Stimulated activated CD8-positive, alpha-beta memory T cell treated with anti-CD3 and anti-CD28 coated beads, Interleukin-7, amount 100 ng/mL, for 24 hours (primary cell): ENCODE results near the gene GLTPD2.
A peak's percentile ranks its signal among the peaks of the same experiment; 100 is the strongest.
"Not testable (repeated sequence)": the region's sequence is repeated elsewhere in the genome, so short reads cannot be mapped to it uniquely, and the experiment has no call there.

ENCODE experiments used
- DNase-seq: peaks from one replicate; pipeline ENCODE4 v3.0.0-alpha.2; 2020; ENCODE audit warnings: low read depth

The GLTPD2 gene

DNA sequence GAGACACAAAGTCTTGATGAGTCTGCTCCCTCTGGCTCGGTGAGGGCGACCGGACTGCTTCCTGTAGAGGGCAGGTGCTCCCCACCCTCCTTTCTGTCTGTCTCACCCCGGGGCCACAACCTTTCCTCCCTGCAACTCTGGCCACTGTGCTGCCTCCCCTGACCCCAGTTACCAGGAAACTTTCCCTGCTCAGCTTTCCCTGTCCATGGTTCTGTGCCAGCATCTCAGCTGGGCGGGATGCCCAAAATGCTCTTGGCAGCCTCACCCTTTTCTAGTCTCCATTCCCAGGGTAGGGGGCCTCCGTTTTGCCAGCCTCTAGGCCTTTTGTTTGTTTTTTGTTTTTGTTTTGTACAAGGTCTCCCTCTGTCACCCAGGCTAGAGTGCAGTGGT, 19.6 kb downstream of the GLTPD2 start:
- no peak for DNase-seq

DNA sequence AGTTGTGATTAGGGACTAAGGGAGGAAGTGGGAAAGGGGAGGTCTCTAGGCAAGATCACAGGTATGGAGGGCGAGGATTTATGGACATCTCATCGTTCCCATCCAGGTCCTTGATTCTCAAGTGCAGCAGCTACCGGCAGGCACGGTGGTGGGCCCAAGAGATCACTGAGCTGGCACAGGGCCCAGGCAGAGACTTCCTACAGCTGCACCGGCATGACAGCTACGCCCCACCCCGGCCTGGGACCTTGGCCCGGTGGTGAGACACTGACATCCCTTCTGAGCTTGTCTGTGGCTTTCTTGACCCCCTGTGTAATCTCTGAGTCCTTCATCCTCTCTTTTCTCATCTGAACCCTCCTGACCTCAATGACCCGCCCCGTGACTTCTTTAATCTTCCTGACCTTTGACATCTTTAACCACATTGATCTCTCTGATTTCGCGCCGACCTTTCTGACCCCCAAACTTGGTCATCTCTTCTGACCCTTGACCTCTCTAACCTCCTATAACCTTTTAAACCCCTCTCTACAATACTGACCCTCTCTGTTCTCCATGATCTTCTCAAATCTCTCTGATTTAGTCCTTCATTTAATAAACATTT, 22.0 kb downstream of the GLTPD2 start:
- no peak for DNase-seq

DNA sequence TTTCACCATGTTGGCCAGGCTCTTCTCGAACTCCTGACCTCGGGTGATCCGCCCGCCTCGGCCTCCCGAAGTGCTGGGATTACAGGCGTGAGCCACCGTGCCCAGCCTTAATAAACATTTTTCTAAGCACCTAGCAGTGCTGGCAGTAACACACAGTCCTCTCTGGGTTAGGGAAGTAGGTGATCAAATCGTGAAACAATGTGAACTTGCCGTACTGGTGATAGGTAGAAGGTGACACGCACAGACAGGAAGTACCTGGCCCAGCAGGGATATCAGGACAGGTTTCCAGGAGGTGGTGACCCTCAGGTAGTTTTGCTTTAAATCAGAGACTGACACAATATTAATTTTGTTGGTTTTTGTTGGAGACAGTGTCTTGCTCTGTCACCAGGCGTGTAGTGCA, 22.7 kb downstream of the GLTPD2 start:
- no peak for DNase-seq

DNA sequence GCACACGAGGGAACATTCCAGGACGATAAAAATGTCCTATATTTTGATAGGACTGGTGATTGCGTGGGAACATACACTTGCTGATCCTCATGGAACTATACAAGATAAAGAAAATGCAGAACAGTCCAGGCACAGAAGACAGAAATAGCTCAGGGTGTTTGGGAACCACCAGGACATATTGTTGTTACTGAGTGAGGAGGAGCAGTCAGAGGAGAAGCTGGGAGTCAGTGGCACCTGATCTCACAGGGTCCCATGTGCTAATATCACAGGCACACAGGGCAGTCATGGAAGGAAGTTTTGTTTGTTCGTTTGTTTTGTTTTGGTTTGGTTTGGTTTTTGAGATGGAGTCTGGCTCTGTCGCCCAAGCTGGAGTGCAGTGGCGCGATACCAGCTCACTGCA, 23.9 kb downstream of the GLTPD2 start:
- DNase-seq: no peak

DNA sequence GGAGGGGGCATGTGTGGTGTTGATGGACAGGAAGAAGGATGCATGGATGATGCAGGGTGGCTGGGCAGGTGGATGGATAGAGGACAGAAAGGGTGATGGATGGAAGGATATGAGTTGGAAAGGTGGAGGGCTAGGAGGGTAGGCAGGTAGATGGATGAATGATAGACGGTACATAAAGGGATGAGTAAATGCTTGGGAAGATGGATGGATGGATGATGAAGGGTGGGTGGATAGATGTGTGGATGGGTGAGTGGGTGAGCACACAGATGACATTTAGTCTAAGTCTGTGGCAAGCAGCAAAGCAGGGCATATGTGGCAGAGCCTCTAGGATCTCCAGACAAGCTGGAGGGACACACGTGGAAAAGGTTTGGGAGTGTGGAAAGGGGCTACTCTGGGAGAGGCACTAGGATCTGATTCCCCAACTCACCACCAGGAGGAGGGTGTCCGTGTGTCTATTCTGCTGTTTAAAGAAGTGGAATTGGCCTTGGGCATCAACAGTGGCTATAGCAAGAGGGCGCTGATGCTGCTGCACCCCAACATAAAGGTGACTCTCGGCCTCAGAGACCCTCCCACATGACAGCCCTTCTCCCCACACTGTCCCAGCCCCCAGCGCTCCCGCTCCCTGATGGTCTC, 26.4 kb downstream of the GLTPD2 start:
- no peak for DNase-seq

DNA sequence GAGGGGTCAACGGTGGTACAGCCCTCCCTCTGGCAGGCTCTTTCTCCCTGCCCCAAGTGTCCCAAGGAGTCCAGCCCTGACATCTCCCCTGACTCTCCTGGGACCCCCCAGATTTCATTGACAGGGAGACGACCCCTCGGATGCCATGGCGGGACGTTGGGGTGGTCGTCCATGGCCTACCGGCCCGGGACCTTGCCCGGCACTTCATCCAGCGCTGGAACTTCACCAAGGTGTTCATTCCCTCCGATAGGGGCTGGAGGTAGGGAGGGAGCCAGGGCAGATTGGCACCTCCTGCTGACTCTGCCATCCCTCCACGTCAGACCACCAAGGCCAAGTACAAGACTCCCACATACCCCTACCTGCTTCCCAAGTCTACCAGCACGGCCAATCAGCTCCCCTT, 28.1 kb downstream of the GLTPD2 start:
- no peak for DNase-seq

DNA sequence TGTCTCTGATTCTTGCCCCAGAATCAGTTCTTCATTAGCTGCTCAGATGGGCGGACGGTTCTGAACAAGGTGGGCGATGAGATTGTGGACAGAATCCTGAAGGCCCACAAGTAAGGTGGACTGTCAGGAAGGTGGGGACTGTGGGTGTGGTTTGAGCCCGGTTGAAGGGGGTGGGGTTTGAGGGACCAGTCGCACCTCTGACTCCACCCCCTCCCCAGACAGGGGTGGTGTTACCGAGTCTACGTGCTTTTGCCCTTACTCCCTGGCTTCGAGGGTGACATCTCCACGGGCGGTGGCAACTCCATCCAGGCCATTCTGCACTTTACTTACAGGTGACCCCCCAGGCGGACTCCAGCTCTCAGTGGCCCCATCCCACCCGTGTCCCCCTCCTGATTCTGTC, 29.5 kb downstream of the GLTPD2 start:
- DNase-seq: no peak

DNA sequence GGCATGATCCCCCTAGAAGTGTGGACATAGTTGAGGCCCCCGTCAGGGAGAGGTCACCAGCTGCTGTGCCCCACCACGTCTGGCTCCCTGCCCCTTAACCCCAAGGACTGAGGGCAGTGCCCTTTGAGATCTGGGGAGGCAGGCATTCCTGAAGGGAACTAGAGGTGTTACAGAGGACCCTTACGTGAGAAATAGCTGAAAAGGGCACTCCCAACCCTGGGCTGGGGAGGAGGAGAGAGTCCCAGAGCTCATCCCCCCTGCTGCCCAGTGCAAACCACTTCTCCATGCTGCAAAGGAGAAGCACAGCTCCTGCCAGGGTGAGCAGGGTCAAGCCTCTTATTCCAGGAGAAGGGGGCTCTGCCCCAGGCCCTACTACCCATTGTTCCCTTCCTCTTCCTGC, 34.1 kb downstream of the GLTPD2 start:
- DNase-seq: no peak

DNA sequence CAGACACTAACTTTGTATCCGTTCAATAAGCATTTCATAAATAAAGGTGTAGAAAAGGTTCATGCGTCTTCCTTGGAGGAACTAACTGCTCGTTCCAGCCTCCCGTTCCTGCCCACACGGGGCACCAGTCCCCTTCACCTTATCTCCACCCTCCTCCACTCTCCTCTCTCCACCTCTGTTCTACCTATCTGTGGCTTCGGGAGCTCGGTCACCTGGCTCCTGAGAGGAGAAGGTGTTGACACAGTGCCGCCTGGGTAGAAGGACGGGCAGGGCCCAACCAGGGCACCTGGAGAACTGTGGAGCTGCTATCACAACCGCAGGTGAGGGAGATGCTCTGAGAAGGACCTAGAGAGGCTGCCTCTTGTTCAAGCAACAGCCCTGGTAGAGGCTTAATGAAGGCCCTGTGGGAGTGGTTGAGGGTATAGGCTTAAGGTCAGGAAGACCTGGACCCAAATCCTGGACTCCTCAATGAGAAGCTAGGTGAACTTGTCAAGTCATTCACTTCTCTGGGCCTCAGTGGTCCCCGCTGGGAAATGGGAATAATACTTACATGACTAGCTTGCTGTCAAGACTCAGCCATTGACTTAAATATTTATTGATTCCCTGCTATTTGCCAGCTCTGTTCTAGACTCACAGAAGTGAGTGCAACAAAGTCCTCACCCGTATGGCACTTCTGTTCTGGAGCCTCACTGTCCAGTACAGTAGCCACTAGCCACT, 34.8 kb downstream of the GLTPD2 start:
- no peak for DNase-seq

DNA sequence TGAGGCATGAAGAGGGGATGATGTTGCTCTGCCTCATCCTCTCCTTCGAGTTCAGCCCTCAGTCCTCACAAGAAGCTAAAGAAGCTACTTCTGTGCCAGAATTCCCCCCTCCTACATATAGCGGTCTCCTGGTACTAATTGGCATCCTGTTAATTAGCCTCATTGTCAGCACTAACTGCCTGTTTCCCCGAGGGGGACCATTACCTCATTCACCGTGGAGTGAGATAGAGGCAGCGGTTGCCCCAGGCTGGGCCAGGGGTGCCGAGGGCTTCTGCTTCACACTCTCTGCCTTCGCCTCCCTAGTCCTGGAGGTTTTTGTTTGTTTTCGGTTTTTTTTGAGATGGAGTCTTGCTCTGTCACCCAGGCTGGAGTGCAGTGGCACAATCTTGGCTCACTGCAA, 38.6 kb downstream of the GLTPD2 start:
- DNase-seq: no peak

DNA sequence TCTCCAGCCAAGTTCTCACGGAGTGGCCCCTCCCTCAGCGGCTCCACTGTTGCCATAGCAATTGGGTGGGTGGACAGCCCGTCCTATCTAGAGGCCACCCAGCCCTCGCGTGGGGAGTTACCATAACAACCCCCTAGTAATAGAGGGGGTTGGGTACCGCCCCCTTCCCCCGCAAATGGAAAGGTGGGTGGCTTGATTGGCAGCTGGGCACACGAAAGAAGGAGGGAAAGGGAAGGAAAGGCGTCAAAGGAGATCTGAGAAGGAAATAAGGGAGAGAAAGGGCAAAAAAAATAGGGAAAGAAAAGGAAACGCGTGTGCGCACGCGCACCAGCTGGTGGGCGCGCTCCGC, 44.0 kb downstream of the GLTPD2 start:
- DNase-seq: not testable (repeated sequence)

DNA sequence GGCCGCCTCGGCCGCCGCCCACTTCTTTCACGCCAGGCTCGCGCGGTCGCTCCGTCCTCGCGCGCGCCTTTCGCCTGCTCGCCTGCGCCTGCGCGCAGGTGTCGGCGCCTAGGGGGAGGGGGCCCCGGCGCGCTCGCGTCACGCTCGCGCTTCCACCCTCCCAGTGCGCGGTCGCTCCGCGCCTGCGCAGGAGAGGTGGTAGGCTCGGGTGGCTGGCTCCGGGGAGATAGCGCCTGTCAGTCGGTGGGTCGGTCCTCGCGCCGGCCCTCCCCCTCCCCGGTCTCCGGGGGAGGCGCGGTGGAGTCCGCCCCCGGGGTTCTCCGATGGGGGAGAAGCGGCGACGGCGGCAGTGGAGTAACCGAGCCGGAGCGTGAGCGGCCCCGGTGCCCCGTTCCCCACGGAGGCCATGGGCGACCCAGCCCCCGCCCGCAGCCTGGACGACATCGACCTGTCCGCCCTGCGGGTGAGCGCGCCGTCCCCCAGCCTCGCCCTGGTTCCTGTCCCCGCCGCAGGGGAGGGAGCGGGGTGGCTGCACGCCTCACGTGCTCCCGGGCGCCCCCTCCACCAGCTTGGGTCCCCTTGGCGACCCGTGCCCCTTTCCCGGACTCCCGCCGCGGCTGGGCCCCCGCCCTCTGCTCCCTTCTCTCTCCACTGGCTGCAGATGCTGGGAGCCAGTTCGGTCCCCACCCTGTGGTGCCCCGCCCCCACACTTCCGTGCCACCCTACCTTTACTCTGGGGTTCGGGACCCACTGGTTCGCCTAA, 44.6 kb downstream of the GLTPD2 start, which contains the start of gene MINK1:
Gene MINK1, plus strand, starts transcription at position 163 of the 763 bp plus-strand sequence. Its CDS starts 244 bp downstream, at position 407.
- DNase-seq: peak; percentile 69

DNA sequence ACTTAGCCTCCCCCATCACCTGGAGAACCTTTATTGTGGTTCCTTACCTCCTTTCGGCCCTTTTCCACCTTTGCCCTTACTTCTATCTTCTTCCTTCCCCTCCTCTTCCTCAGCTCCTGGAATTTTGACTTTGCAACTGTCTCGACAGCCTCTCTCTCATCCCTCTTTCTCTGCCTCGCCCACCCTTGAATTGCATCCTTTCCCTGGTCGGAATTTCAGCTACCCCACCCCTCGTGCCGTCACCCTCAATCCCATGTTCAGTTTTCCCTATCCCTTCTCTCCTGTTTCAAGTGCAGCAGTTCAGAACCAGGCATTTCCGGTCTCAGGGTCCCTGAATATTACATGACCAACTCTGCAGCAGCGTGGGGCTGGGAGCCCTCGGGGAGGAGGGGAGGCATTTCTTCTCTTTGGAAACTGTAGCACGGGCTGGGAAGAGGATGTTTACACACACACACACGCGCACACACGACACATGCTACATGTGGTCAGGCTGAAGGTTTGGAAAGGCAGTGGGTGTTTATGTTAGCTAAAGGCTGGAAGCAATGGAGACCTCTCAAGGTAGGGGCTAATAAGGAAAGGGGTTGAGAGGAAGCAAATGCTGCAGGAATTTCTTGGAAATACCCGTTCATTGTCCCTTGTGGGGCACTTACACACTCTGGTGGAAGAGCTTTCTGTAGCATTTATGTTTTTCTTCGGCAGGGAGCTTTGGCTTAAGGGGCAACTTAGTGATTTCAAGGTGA, 45.3 kb downstream of the GLTPD2 start:
- DNase-seq: no peak

DNA sequence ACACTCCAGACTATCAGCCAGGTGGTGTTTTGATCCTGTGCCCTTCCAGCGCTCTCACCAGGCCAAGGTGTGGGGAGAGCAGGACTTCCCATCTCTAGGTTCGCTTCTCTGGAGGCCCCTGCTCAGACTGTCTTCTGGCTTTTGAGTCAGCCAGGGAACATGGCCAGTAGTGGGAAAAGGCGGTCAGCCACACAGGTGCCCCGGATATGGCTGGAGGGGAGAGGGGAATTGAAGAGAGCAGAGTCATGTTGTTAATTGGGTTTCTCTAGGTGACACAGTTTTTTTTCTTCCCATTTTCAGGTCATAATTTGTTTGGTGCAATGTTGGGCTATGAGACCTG, 45.9 kb downstream of the GLTPD2 start:
- DNase-seq: no peak

DNA sequence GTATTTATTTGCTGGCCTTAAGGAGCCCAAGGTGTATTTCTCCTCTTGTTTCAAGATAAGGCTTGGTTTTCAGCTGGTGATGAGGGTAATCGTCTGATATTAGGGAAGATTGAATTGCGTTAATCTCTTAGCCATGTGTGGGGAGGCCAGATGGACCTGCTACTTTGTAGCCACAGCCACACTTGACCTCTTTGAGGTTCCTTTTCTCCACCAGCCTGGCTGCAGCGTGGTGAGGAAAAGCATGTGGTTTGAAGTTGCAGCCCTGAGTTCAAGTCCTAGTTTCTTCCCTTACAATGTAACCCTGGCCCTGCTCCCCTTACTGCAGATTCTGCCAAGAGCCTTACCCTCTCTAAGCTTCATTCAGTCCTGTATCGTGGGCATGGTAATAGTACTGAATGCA, 47.5 kb downstream of the GLTPD2 start:
- DNase-seq: no peak

DNA sequence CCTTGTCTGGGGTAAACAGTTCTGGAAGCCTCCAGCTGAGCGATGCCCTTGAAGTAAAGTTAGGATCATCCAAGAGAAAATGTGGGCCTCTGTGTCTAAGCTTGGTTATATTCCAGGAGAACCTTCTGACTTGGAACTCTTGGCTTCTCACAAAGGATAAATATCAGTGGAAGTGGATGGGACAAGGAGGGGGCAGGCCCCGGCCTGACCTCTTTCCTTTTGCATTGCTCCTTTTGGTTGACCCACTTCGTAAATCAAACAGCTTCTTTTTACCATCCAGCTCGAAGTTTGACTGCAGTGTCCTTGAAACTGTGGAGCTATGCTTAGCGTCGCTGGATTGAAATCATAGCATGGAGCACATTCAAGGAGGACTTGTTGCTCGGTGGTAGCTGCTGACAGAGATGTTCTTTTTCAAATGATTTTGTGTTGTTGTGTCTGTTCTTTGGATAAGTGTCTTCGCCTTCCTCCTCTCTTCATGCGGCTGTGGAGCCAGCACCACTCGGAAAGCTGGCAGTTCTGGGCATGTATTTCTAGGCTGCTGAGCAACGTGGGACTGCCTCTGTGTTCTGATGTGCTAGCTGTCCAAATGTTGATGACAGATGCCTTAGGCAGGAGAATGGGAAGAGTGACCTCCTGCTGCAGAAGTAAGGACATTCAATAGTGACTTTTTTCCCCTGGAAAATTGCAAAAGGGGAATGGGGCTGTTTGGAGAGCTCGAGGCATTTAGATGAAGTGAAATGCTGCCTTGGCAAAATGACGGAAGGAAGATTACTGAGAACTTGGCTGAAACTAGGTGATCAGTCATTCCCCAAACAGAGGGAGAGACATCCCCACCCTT, 48.9 kb downstream of the GLTPD2 start:
- DNase-seq: no peak

DNA sequence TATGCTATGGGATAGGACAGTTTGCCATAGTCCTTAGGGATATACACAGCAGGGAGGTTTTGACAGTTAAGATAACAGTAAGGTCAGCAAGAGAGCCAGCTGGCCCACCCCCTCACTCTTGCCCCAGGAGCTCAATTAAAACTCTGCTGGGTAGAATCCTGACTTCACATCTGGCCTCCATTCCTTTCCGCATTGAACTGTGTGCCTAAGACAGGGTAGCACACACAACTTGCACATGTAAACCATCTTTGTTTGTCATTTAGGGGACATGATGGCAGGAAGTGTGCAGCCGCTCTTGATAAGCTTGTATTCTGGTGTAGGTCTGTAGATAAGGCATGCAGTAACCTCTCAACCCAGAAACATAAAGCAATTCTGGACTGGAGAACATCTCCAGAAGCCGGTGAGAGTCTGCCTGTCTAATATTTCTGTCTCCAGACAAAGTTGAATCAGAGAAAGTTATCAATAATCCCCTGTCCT, 49.6 kb downstream of the GLTPD2 start:
- no peak for DNase-seq

DNA sequence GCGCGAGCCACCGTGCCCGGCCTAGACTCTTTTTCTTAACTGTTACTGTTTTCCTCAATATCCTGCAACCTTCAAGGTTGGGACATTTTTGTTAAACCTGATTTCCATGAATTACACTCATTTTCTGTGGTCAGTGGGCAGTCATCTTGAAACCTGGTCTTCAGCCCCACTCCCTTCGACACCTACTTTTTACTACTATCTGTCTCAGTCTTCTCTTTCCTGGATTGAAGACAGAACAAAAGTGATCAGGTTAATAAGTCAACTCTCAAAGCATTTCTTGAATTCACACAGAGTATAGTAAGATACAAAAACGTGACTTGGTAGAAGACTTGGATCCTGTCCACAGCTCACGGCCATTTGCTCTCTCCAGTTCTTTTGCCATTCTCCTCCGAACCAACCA, 50.5 kb downstream of the GLTPD2 start:
- DNase-seq: no peak
